Lower lobe of right lung (tissue), 2 donors: Measurements from ENCODE around the gene CALML5. TPM values are rescaled to one million over a fixed set of nuclear protein-coding genes. Genes with fewer than 3 reads are reported as not detected.
A peak's percentile ranks its signal among the peaks of the same experiment; 100 is the strongest.

Source experiments
- ATAC-seq, 2 donors: fragments of 200-7000 bp; cut with Tn5 transposase; one replicate each; pipeline ENCODE4 v1.9.1; 2020 to 2022; ENCODE audit warnings: mild to moderate bottlenecking in 2 of 2, moderate library complexity in 2 of 2
- DNase-seq: peaks from one replicate; pipeline ENCODE4 v3.0.0-alpha.2; 2020
- H3K27ac ChIP-seq: fragments of 200-600 bp; one replicate; pipeline ENCODE4 v1.8.0; 2022
- H3K27me3 ChIP-seq: fragments of 200-600 bp; one replicate; pipeline ENCODE4 v1.8.0; 2022; ENCODE audit warnings: low read depth
- H3K36me3 ChIP-seq: fragments of 200-600 bp; one replicate; pipeline ENCODE4 v1.8.0; 2022; ENCODE audit warnings: mild to moderate bottlenecking
- H3K4me1 ChIP-seq: fragments of 200-600 bp; one replicate; pipeline ENCODE4 v1.8.0; 2022
- H3K4me3 ChIP-seq: fragments of 200-600 bp; one replicate; pipeline ENCODE4 v1.8.0; 2022; ENCODE audit warnings: mild to moderate bottlenecking
- H3K9me3 ChIP-seq: fragments of 200-600 bp; one replicate; pipeline ENCODE4 v1.8.0; 2022
- CTCF ChIP-seq: fragments of 200-600 bp; IDR thresholded peaks from one replicate; pipeline ENCODE4 v1.8.0; 2022; ENCODE audit warnings: antibody characterized with exemption, mild to moderate bottlenecking
- intact Hi-C: fragments of 100-400 bp; cut with DNase I; formaldehyde crosslinking; loops from one replicate; pipeline ENCODE4 v1.11.0; 2022
- total RNA-seq: library from RNA; stranded (reverse); fragmentation: NEBNext Ultra II Directional; extraction: Animal tissue kit (Norgen Biotek cat#: 25700); gene quantifications from one replicate; pipeline ENCODE4 v1.2.1, GENCODE V29; 2021
- donor health status: DM: no; HTN: yes; CAD: no; lungs with severe emphysema.

Gene CALML5
- total RNA-seq, 1 donor from 2014 or later: not detected

GRCh38 chr10:5529702-5530411, 30.5 kb upstream of the CALML5 start:
- TF ChIP-seq CTCF: no peak
- intact Hi-C loops: no loop called here
- ATAC-seq: no peak

DNA sequence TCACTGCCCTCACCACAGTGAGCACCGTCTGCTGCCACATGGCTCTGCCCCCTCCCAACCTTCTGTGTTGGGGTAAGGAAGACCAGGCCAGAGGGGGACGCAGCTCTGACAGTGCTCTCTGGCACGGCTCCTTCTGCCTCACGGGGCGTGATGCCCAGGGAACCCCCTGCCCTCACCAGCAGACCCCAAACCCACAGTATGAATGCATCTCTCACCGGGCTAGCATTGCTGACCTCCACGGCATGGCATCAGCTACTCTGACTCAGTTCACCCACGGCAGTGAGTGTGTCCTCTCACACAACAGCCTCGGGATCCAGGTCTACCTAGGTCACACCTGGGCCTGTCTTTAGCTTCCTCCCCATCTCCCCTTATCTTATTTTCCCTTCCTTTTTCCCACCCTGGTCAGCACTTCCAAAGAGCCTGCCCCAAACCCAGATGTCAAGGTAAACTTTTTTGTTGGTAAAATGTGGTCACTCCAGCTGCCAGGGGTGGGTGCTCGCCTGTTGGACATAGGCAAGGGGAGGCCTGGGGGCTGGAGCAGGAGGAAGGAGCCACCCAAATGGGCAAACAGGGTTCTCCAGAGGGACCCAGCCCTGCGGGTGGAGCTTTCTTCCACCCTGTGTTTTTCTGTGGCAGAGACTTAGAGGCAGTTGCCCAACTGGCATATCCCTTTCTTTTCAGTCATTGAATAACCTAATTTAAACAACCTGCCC, 29.8 kb upstream of the CALML5 start:
- no peak overlapping the region for H3K4me3 ChIP-seq
- H3K27ac ChIP-seq: no peak overlapping the region
- H3K27me3 ChIP-seq: no peaks in the 10 kb centered on the region
- H3K4me1 ChIP-seq: no peaks in the 10 kb centered on the region
- DNase-seq (no peak), ATAC-seq (no peak)
- no peaks in the 10 kb centered on the region for H3K36me3 ChIP-seq
- no peaks in the 10 kb centered on the region for H3K9me3 ChIP-seq
- TF ChIP-seq CTCF: no peak
- intact Hi-C loops: no loop called here

More at GRCh38 chr10:5529702-5530411, 30.5 kb upstream of the CALML5 start:
- H3K9me3 ChIP-seq: no peaks in the 10 kb centered on the region
- H3K27ac ChIP-seq: no peak overlapping the region
- no peaks in the 10 kb centered on the region for H3K36me3 ChIP-seq
- H3K4me3 ChIP-seq: no peak overlapping the region
- peaks cover 5% of the 10 kb centered on the region for H3K4me1 ChIP-seq
- no peaks in the 10 kb centered on the region for H3K27me3 ChIP-seq
- DNase-seq: no peak

DNA sequence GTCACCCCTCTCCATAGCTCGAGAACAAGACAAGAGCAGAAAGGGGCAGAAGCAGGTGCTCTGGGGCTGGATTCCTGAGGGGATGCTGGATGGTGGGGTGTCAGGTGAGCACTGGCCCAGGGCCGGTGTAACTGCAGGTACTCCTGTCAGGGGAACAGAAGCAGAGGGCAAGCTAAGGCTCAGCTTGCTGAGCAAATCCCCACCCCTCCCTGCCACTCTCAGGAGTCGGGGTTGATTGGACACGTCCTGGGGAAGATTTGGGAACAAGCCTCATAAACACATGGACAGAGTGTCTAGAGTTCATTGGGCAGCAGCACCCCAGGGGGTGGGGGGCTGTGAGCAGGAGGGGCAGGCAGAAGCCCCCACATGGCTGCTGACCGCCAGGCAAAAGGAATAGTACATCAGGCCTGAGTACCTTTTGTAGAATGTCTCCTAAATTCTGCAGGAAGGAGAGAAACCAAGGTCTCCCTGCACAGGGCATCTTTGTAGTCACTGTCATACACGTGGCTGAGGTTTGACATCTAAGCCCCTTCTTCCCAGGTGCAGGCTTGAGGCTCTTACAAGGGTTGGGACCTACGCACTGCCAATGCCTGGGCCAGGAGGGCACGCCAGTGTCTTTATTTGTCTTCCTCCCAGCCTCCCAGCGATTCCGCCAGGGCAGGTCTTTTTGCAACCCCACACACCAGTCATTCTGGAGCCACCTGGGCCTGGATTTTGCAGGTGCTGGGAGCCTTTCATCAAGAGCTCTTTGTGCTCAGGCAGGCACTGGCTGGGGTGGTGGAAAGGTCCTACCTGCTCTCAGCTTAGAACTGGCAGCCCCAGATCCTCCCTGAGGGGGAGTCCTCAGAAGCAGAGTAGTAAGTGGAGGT, 28.2 kb upstream of the CALML5 start:
- DNase-seq (peak; percentile 20), ATAC-seq (no peak)
- Histone ChIP-seq H3K9me3 (no peaks in the 10 kb centered on the region), H3K27ac (no peak overlapping the region), H3K27me3 (no peaks in the 10 kb centered on the region), H3K4me3 (no peak overlapping the region), H3K36me3 (no peaks in the 10 kb centered on the region), H3K4me1 (no peaks in the 10 kb centered on the region)
- intact Hi-C loops: no loop called here
- no peak for TF ChIP-seq CTCF

DNA sequence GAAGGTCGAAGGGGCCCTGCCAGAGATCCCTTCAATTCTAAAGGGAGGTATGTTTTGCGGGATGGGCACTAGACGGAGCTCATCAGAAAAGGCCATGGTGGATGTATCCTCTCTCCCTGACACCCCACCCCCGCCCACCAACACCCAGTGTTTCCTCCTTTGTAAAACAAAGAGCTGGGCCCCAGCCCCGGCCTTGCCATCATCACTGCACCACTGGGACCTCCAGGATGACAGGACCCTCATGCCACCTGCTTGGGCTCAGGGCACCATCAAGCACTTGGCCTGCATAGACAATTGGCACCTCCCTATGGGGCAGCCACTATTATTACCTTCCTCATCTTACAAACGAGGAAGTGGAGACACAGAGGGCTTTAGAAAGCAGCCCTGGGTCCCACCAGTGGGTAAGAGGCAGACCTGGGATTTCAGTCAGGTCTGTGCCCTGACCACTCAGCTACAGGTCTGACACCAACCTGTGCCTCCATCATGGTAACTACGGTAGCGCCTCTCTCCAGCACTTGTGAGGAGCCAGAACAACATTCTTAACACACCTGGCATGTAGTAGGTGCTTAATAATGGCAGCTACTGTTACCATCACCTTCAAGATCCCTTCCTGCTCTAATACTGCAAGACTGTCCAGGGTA, 27.4 kb upstream of the CALML5 start:
- intact Hi-C loops: no loop called here
- no peak overlapping the region for H3K4me3 ChIP-seq
- no peaks in the 10 kb centered on the region for H3K9me3 ChIP-seq
- no peaks in the 10 kb centered on the region for H3K27me3 ChIP-seq
- H3K36me3 ChIP-seq: no peaks in the 10 kb centered on the region
- no peaks in the 10 kb centered on the region for H3K4me1 ChIP-seq
- DNase-seq (no peak), ATAC-seq (no peak)
- H3K27ac ChIP-seq: no peak overlapping the region
- TF ChIP-seq CTCF: no peak
